Smooth muscle cell (in vitro differentiated cells): ENCODE measurements around the gene BNIP5. TPM values are rescaled to one million over a fixed set of nuclear protein-coding genes. Genes with fewer than 3 reads are reported as not detected.

Source experiments
- DNase-seq: peaks from one replicate; lab custom pipeline; 2025; ENCODE audit not compliant: unreplicated experiment; lab: John Stamatoyannopoulos, UW
- H2AFZ ChIP-seq: fragments of 200-600 bp; sonication (generic); 2 replicates; pipeline ENCODE4 v1.6.0; 2016; ENCODE audit warnings: antibody characterized with exemption, low read depth, mild to moderate bottlenecking
- H3F3A ChIP-seq: fragments of 200-600 bp; sonication (generic); 2 replicates; pipeline ENCODE4 v1.6.0; 2017; ENCODE audit warnings: antibody characterized with exemption, low read depth
- H3K27ac ChIP-seq: fragments of 200-600 bp; sonication (generic); 2 replicates; pipeline ENCODE4 v1.5.1; 2016; ENCODE audit warnings: low read depth, mild to moderate bottlenecking
- H3K27me3 ChIP-seq: fragments of 200-600 bp; sonication (generic); 2 replicates; pipeline ENCODE4 v1.6.1; 2016; ENCODE audit warnings: low read depth, mild to moderate bottlenecking
- H3K36me3 ChIP-seq: fragments of 200-600 bp; sonication (generic); 2 replicates; pipeline ENCODE4 v1.5.1; 2016; ENCODE audit warnings: low read depth
- H3K4me1 ChIP-seq: fragments of 200-600 bp; sonication (generic); 2 replicates; pipeline ENCODE4 v1.5.1; 2016; ENCODE audit warnings: low read depth
- H3K4me2 ChIP-seq: fragments of 200-600 bp; sonication (generic); 2 replicates; pipeline ENCODE4 v1.6.0; 2016; ENCODE audit warnings: mild to moderate bottlenecking
- H3K4me3 ChIP-seq: fragments of 200-600 bp; sonication (generic); 2 replicates; pipeline ENCODE4 v1.5.1; 2016; ENCODE audit warnings: mild to moderate bottlenecking
- H3K79me2 ChIP-seq: fragments of 200-600 bp; sonication (generic); 2 replicates; pipeline ENCODE4 v1.6.0; 2016; ENCODE audit warnings: low read depth, mild to moderate bottlenecking
- H3K9ac ChIP-seq: fragments of 200-600 bp; sonication (generic); 2 replicates; pipeline ENCODE4 v1.6.0; 2016; ENCODE audit warnings: low read depth
- H3K9me3 ChIP-seq: fragments of 200-600 bp; sonication (generic); replicated peaks from 2 replicates; pipeline ENCODE4 v1.5.1; 2016; ENCODE audit warnings: low read depth
- H4K20me1 ChIP-seq: fragments of 200-600 bp; sonication (generic); 2 replicates; pipeline ENCODE4 v1.6.0; 2016; ENCODE audit warnings: low read depth
- WGBS: methylation state at CpG from one replicate; pipeline ENCODE4 v1.1.7; 2016; ENCODE audit warnings: low lambda C conversion rate; 5-methylcytosine and 5-hydroxymethylcytosine counted together
- polyA plus RNA-seq: library from polyadenylated mRNA; unstranded; fragments of >200 nt; fragmentation: Nextera tagmentation; extraction: Ambion mirVana; gene quantifications from 2 replicates; pipeline ENCODE4 v1.2.1, GENCODE V29; 2016
- total RNA-seq: library from RNA; depleted of rRNA; stranded (reverse); fragments of >200 nt; gene quantifications from 2 replicates; pipeline ENCODE4 v1.2.3, GENCODE V29; 2014
- TF ChIP-seq, protein P1 (sequence below): fragments of 200-600 bp; sonication (generic); IDR thresholded peaks from 2 replicates; pipeline ENCODE4 v1.5.1; 2017; ENCODE audit warnings: borderline replicate concordance, mild to moderate bottlenecking, antibody characterized with exemption; ENCODE audit not compliant: insufficient read depth, poor library complexity, severe bottlenecking

Gene BNIP5
- total and polyA plus RNA-seq, 2 experiments from 2014 or later = not detected

DNA sequence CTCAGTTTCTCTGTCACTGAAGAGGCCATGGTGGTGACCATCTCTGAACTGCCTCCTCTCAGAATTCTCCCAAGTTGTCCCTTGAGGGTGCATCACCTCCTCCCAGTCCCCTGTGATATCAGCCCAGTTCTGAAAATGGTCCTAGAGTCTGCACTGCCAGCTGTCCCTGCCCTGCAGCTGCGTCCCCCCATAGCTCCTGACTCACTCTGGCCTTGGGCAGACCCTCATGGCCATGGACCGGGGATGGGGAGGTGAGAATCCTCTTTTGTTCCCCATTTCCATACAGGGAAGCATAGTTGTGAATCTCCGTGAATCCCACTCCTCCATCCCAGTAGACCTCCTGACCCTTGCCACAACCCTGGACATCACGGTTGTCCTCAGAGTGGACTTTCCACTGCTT, 46.3 kb upstream of the BNIP5 start:
- Histone ChIP-seq H3K4me3 (no peak overlapping the region), H4K20me1 (no peaks in the 10 kb centered on the region), H3K36me3 (no peaks in the 10 kb centered on the region), H3K4me2 (no peak overlapping the region), H3F3A (no peaks in the 10 kb centered on the region), H3K27ac (no peak overlapping the region), H3K79me2 (no peaks in the 10 kb centered on the region), H2AFZ (no peak overlapping the region), H3K27me3 (peaks cover 38% of the 10 kb centered on the region), H3K4me1 (no peaks in the 10 kb centered on the region), H3K9ac (no peak overlapping the region), H3K9me3 (no peaks in the 10 kb centered on the region)
- TF ChIP-seq, protein P1, sequence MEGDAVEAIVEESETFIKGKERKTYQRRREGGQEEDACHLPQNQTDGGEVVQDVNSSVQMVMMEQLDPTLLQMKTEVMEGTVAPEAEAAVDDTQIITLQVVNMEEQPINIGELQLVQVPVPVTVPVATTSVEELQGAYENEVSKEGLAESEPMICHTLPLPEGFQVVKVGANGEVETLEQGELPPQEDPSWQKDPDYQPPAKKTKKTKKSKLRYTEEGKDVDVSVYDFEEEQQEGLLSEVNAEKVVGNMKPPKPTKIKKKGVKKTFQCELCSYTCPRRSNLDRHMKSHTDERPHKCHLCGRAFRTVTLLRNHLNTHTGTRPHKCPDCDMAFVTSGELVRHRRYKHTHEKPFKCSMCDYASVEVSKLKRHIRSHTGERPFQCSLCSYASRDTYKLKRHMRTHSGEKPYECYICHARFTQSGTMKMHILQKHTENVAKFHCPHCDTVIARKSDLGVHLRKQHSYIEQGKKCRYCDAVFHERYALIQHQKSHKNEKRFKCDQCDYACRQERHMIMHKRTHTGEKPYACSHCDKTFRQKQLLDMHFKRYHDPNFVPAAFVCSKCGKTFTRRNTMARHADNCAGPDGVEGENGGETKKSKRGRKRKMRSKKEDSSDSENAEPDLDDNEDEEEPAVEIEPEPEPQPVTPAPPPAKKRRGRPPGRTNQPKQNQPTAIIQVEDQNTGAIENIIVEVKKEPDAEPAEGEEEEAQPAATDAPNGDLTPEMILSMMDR = no peak
- WGBS = 63% methylated on average over 4 of the region's 4 CpGs
- DNase-seq = no peak

DNA sequence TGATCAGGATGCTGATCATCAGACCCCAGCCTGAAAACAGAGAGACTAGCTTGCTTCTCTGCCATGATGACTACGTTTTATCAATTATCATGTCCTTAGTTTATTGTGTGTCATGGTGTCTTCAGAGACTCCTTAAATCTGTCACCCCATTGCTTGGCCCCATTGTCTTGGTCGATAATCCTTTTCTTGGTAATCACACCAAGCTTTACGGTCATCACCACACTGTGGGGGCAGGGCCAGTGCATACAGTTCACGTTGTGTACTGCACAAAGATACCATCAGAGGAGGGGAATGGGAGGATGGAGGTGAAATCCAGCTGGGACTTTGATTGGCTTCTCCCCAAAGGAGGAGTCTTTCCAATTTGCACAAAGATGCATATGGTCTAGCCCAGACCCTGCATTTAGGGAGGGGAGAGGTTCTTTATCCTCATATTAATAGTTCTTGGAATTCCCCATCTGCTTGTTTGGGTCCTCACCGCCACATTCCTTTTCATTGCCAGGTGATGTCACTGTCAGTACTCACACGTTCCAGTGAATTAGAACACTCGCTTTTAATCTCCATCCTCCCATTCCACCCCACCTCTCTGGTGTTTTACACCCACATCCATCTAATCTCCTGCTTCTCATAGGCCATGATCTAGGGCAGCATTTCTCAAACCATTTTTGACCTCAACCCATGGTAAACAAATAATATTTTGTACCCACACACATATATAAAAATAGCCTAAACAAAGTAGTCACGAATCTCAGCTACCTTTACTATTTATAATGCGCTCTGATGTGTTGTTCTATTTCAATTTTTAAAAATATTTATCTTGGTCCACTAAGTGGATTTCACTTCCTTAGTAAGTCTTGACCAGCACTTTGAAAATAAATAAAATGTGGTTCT, 45.1 kb upstream of the BNIP5 start:
- no peak overlapping the region for H3K4me3 ChIP-seq
- no peaks in the 10 kb centered on the region for H3K4me1 ChIP-seq
- H3K36me3 ChIP-seq = no peaks in the 10 kb centered on the region
- H3F3A ChIP-seq = no peaks in the 10 kb centered on the region
- DNase-seq = no peak
- H4K20me1 ChIP-seq = no peaks in the 10 kb centered on the region
- H3K4me2 ChIP-seq = no peak overlapping the region
- H3K27me3 ChIP-seq = peaks cover 26% of the 10 kb centered on the region
- no peaks in the 10 kb centered on the region for H3K9me3 ChIP-seq
- no peak overlapping the region for H2AFZ ChIP-seq
- H3K79me2 ChIP-seq = no peaks in the 10 kb centered on the region
- 86% methylated on average over 9 of the region's 9 CpGs for WGBS
- H3K27ac ChIP-seq = no peak overlapping the region
- TF ChIP-seq, protein P1 = no peak
- H3K9ac ChIP-seq = no peak overlapping the region

GRCh38 chr6:36380166-36380565, 43.5 kb upstream of the BNIP5 start:
- Histone ChIP-seq H3K4me1 (no peaks in the 10 kb centered on the region), H3K4me3 (no peak overlapping the region), H3K27me3 (peaks cover 11% of the 10 kb centered on the region), H3K9ac (no peak overlapping the region), H3K79me2 (no peaks in the 10 kb centered on the region), H3K27ac (no peak overlapping the region), H3K9me3 (no peaks in the 10 kb centered on the region), H3K36me3 (no peaks in the 10 kb centered on the region), H3F3A (no peaks in the 10 kb centered on the region), H3K4me2 (no peak overlapping the region), H4K20me1 (no peaks in the 10 kb centered on the region), H2AFZ (no peak overlapping the region)
- WGBS = 94% methylated on average over 4 of the region's 4 CpGs
- DNase-seq = no peak
- TF ChIP-seq, protein P1 = no peak

GRCh38 chr6:36378936-36379335, 42.2 kb upstream of the BNIP5 start:
- no peaks in the 10 kb centered on the region for H3K4me1 ChIP-seq
- no peaks in the 10 kb centered on the region for H3K79me2 ChIP-seq
- H3K27ac ChIP-seq = no peak overlapping the region
- no peak overlapping the region for H2AFZ ChIP-seq
- H3K27me3 ChIP-seq = no peaks in the 10 kb centered on the region
- no peaks in the 10 kb centered on the region for H4K20me1 ChIP-seq
- H3K9ac ChIP-seq = no peak overlapping the region
- no peaks in the 10 kb centered on the region for H3K36me3 ChIP-seq
- no peaks in the 10 kb centered on the region for H3F3A ChIP-seq
- no peak for DNase-seq
- TF ChIP-seq, protein P1 = no peak
- H3K4me2 ChIP-seq = no peak overlapping the region
- no peak overlapping the region for H3K4me3 ChIP-seq
- no peaks in the 10 kb centered on the region for H3K9me3 ChIP-seq
- 90% methylated on average over 10 of the region's 10 CpGs for WGBS
